Panc1 (cell line): Measurements from ENCODE around the gene SKIC8. TPM values are rescaled to one million over a fixed set of nuclear protein-coding genes. Genes with fewer than 3 reads are reported as not detected.
A peak's percentile ranks its signal among the peaks of the same experiment; 100 is the strongest.

Experiments used
- ATAC-seq: fragments of 200-7000 bp; cut with Tn5 transposase; 2 replicates; pipeline ENCODE4 v1.9.1; 2020; ENCODE audit warnings: mild to moderate bottlenecking, moderate library complexity
- BruUV-seq: library from RNA; stranded (reverse); fragments of 400-500 nt; replicated peaks from 2 replicates; lab custom pipeline; 2021; lab: Mats Ljungman, UMichigan
- CTCF ChIA-PET: fragments of 300-600 bp; sonication (Branson Sonifier 250); formaldehyde crosslinking; loops from one replicate; lab custom pipeline; 2022; ENCODE audit warnings: antibody characterized with exemption; lab: Charles Lee
- POLR2A ChIA-PET: fragments of 300-600 bp; sonication (Branson Sonifier 250); formaldehyde crosslinking; loops from one replicate; lab custom pipeline; 2022; ENCODE audit warnings: antibody characterized with exemption; lab: Charles Lee
- DNase-seq: peaks from one replicate; pipeline ENCODE4 v3.0.0-alpha.2; 2010; ENCODE audit warnings: low read depth, low spot score
- H3K27ac ChIP-seq: 2 replicates; pipeline ENCODE4 v1.5.1; 2011; ENCODE audit warnings: mild to moderate bottlenecking, low read length, inconsistent platforms
- H3K27me3 ChIP-seq: fragments of 200-500 bp; sonication (Bioruptor generic); 2 replicates; pipeline ENCODE4 v1.6.0; 2014; ENCODE audit warnings: low read length, inconsistent platforms; ENCODE audit not compliant: control insufficient read depth, insufficient read depth
- H3K36me3 ChIP-seq: fragments of 200-500 bp; sonication (Bioruptor generic); 2 replicates; pipeline ENCODE4 v1.5.1; 2014; ENCODE audit warnings: inconsistent platforms, mild to moderate bottlenecking, low read length, moderate library complexity; ENCODE audit not compliant: control insufficient read depth, insufficient read depth
- H3K4me1 ChIP-seq: 2 replicates; pipeline ENCODE4 v1.5.1; 2011; ENCODE audit warnings: inconsistent platforms, mild to moderate bottlenecking, low read length, moderate library complexity; ENCODE audit not compliant: control insufficient read depth, insufficient read depth
- H3K4me3 ChIP-seq, 2 experiments: 2 replicates each; pipeline ENCODE4 v1.5.1; 2011 to 2012; ENCODE audit warnings: low read depth in 2 of 2, low read length in 2 of 2, mild to moderate bottlenecking in 2 of 2, inconsistent platforms in 1 of 2, moderate library complexity in 1 of 2
- H3K9me3 ChIP-seq: fragments of 200-500 bp; sonication (Bioruptor generic); 2 replicates; pipeline ENCODE4 v1.5.1; 2014; ENCODE audit warnings: low read depth, mild to moderate bottlenecking, inconsistent platforms, low read length, moderate library complexity; ENCODE audit not compliant: control insufficient read depth, insufficient read depth
- CTCF ChIP-seq: fragments of 450-650 bp; IDR thresholded peaks from 2 replicates; pipeline ENCODE4 v1.5.1; 2017; ENCODE audit warnings: mild to moderate bottlenecking
- POLR2AphosphoS5 ChIP-seq: IDR thresholded peaks from 2 replicates; pipeline ENCODE4 v1.6.1; 2012; ENCODE audit warnings: mild to moderate bottlenecking, low read depth, low read length, moderate library complexity
- REST ChIP-seq, 2 experiments: IDR thresholded peaks; 2 replicates each; pipeline ENCODE4 v1.6.1; 2011 to 2012; ENCODE audit warnings: low read depth in 2 of 2, control low read depth in 1 of 2, low read length in 1 of 2, mild to moderate bottlenecking in 1 of 2, moderate library complexity in 1 of 2; ENCODE audit not compliant: insufficient read depth in 1 of 2
- SIN3A ChIP-seq: IDR thresholded peaks from 2 replicates; pipeline ENCODE4 v1.6.1; 2012; ENCODE audit warnings: low read depth, mild to moderate bottlenecking, low read length, moderate library complexity, borderline replicate concordance; ENCODE audit not compliant: insufficient read depth
- TCF7L2 ChIP-seq: IDR thresholded peaks from 2 replicates; pipeline ENCODE4 v1.6.1; 2011; ENCODE audit warnings: mild to moderate bottlenecking, low read depth, low read length, inconsistent platforms
- in situ Hi-C: cut with HindIII; loops from 2 replicates; pipeline ENCODE4 v1.10.0; 2016; ENCODE audit warnings: low sequenced_read_pairs, low pct_unique_long_range_greater_than_20kb
- intact Hi-C: fragments of 100-400 bp; cut with micrococcal nuclease; formaldehyde crosslinking; loops from one replicate; pipeline ENCODE4 v1.10.0; 2022; ENCODE audit not compliant: unreplicated experiment
- total RNA-seq: library from RNA; stranded (reverse); gene quantifications from one replicate; pipeline ENCODE4 v1.2.1, GENCODE V29; 2021; ENCODE audit not compliant: unreplicated experiment

SKIC8 gene
- total RNA-seq, 1 experiment from 2014 or later = 66.3 TPM

- Histone ChIP-seq H3K4me3 (no peak overlapping the region), H3K27me3 (no peaks in the 10 kb centered on the region), H3K27ac (no peak overlapping the region), H3K9me3 (no peaks in the 10 kb centered on the region), H3K4me1 (peaks cover 12% of the 10 kb centered on the region), H3K36me3 (no peaks in the 10 kb centered on the region)
- TF ChIP-seq TCF7L2 (no peak), SIN3A (no peak), POLR2AphosphoS5 (no peak), REST (IDR thresholded peaks at IDR 0.05; ENCODE audit: insufficient read depth in 1 of 2, low read depth in 2 of 2, low read length in 1 of 2) (no peak), CTCF (no peak)
- no TSS peak for BruUV-seq
- no peak for DNase-seq
- in situ Hi-C loops = loop anchor here (25.0 kb wide), 1 partner anchor 128 kb away; the partner anchor contains the start of genes CIB2 and IDH3A
- ChIA-PET POLR2A (interaction anchor here (0.8 kb wide), 1 partner anchor 11 kb away, joined by 3 read pairs; no protein-coding TSS in a partner anchor), CTCF (no interaction called here)
- intact Hi-C loops = no loop called here
- ATAC-seq = no peak
These were observed 33.6 kb downstream of the SKIC8 start for GRCh38 chr15:78265752-78266224.

GRCh38 chr15:78265137-78265460 lies 34.3 kb downstream of the SKIC8 start:
- peak overlapping the region; percentile 49 to 61 for H3K4me3 ChIP-seq
- POLR2A ChIA-PET = no interaction called here
- ATAC-seq = no peak
- peaks cover 12% of the 10 kb centered on the region for H3K4me1 ChIP-seq
- DNase-seq = no peak
- no peaks in the 10 kb centered on the region for H3K27me3 ChIP-seq
- intact Hi-C loops (no loop called here), in situ Hi-C loops (loop anchor here (25.0 kb wide), 1 partner anchor 128 kb away; the partner anchor contains the start of genes CIB2 and IDH3A)
- TF ChIP-seq SIN3A (no peak), CTCF (peak; percentile 14), REST (IDR thresholded peaks at IDR 0.05; ENCODE audit: insufficient read depth in 1 of 2, low read depth in 2 of 2, low read length in 1 of 2) (no peak)
- H3K27ac ChIP-seq = peak overlapping the region; percentile 69
- CTCF ChIA-PET = no interaction called here
- no peaks in the 10 kb centered on the region for H3K36me3 ChIP-seq
- no TSS peak for BruUV-seq
- no peaks in the 10 kb centered on the region for H3K9me3 ChIP-seq
